Rectal smooth muscle tissue (tissue), 1 donor: ENCODE results near the gene SOHLH2.

Experiments
- H3K27ac ChIP-seq: one replicate; pipeline ENCODE4 v1.7.0; 2013; ENCODE audit warnings: low read depth, low read length, inconsistent platforms
- H3K27me3 ChIP-seq: one replicate; pipeline ENCODE4 v1.7.0; 2013; ENCODE audit warnings: low read length; ENCODE audit not compliant: control insufficient read depth, insufficient read depth
- H3K36me3 ChIP-seq: one replicate; pipeline ENCODE4 v1.7.0; 2013; ENCODE audit warnings: low read length; ENCODE audit not compliant: control insufficient read depth, insufficient read depth
- H3K4me1 ChIP-seq: one replicate; pipeline ENCODE4 v1.7.0; 2013; ENCODE audit warnings: low read length; ENCODE audit not compliant: control insufficient read depth, insufficient read depth
- H3K4me3 ChIP-seq: one replicate; pipeline ENCODE4 v1.7.0; 2013; ENCODE audit warnings: low read length
- H3K9ac ChIP-seq: one replicate; pipeline ENCODE4 v1.7.0; 2013; ENCODE audit warnings: low read length

The SOHLH2 gene

GRCh38 chr13:36174923-36175322, 39.4 kb downstream of the SOHLH2 start:
- H3K4me1 ChIP-seq = no peaks in the 10 kb centered on the region
- no peaks in the 10 kb centered on the region for H3K27me3 ChIP-seq
- H3K27ac ChIP-seq = no peak overlapping the region
- H3K4me3 ChIP-seq = no peak overlapping the region
- no peak overlapping the region for H3K9ac ChIP-seq
- H3K36me3 ChIP-seq = no peaks in the 10 kb centered on the region

- Histone ChIP-seq H3K36me3 (no peaks in the 10 kb centered on the region), H3K27ac (no peak overlapping the region), H3K9ac (no peak overlapping the region), H3K27me3 (no peaks in the 10 kb centered on the region), H3K4me3 (no peak overlapping the region), H3K4me1 (no peaks in the 10 kb centered on the region)
Observed at GRCh38 chr13:36173571-36174322, 40.6 kb downstream of the SOHLH2 start.

GRCh38 chr13:36166046-36166445, 48.3 kb downstream of the SOHLH2 start:
- Histone ChIP-seq H3K4me1 (peaks cover 4% of the 10 kb centered on the region), H3K36me3 (no peaks in the 10 kb centered on the region), H3K27ac (no peak overlapping the region), H3K4me3 (no peak overlapping the region), H3K27me3 (no peaks in the 10 kb centered on the region), H3K9ac (no peak overlapping the region)

- Histone ChIP-seq H3K9ac (no peak overlapping the region), H3K27me3 (no peaks in the 10 kb centered on the region), H3K36me3 (no peaks in the 10 kb centered on the region), H3K4me3 (no peak overlapping the region), H3K27ac (no peak overlapping the region), H3K4me1 (peaks cover 4% of the 10 kb centered on the region)
Observed at GRCh38 chr13:36163809-36164308, 50.5 kb downstream of the SOHLH2 start.

- no peak overlapping the region for H3K27ac ChIP-seq
- H3K4me3 ChIP-seq = no peak overlapping the region
- H3K36me3 ChIP-seq = no peaks in the 10 kb centered on the region
- H3K9ac ChIP-seq = no peak overlapping the region
- no peaks in the 10 kb centered on the region for H3K27me3 ChIP-seq
- peaks cover 4% of the 10 kb centered on the region for H3K4me1 ChIP-seq
Observed at GRCh38 chr13:36163286-36163685, 51.1 kb downstream of the SOHLH2 start.

GRCh38 chr13:36160297-36160696, 54.1 kb downstream of the SOHLH2 start:
- H3K4me1 ChIP-seq = peaks cover 4% of the 10 kb centered on the region
- H3K4me3 ChIP-seq = no peak overlapping the region
- no peaks in the 10 kb centered on the region for H3K27me3 ChIP-seq
- H3K27ac ChIP-seq = no peak overlapping the region
- no peaks in the 10 kb centered on the region for H3K36me3 ChIP-seq
- H3K9ac ChIP-seq = no peak overlapping the region

- Histone ChIP-seq H3K36me3 (no peaks in the 10 kb centered on the region), H3K27me3 (peaks cover 4% of the 10 kb centered on the region), H3K4me3 (no peak overlapping the region), H3K27ac (no peak overlapping the region), H3K9ac (no peak overlapping the region), H3K4me1 (peaks cover 1% of the 10 kb centered on the region)
Observed at GRCh38 chr13:36158611-36159010, 55.7 kb downstream of the SOHLH2 start.

GRCh38 chr13:36157480-36157879, 56.9 kb downstream of the SOHLH2 start:
- Histone ChIP-seq H3K36me3 (no peaks in the 10 kb centered on the region), H3K27ac (no peak overlapping the region), H3K9ac (no peak overlapping the region), H3K27me3 (peaks cover 4% of the 10 kb centered on the region), H3K4me3 (no peak overlapping the region), H3K4me1 (no peaks in the 10 kb centered on the region)

- H3K9ac ChIP-seq = no peak overlapping the region
- H3K27ac ChIP-seq = no peak overlapping the region
- H3K4me1 ChIP-seq = no peaks in the 10 kb centered on the region
- peak overlapping the region; percentile 46 for H3K4me3 ChIP-seq
- no peaks in the 10 kb centered on the region for H3K36me3 ChIP-seq
- peaks cover 4% of the 10 kb centered on the region for H3K27me3 ChIP-seq
Observed at GRCh38 chr13:36154567-36155291, 59.6 kb downstream of the SOHLH2 start.

GRCh38 chr13:36151591-36151990, 62.8 kb downstream of the SOHLH2 start:
- H3K4me1 ChIP-seq = no peaks in the 10 kb centered on the region
- H3K27ac ChIP-seq = no peak overlapping the region
- H3K4me3 ChIP-seq = no peak overlapping the region
- no peak overlapping the region for H3K9ac ChIP-seq
- H3K27me3 ChIP-seq = peaks cover 4% of the 10 kb centered on the region
- H3K36me3 ChIP-seq = no peaks in the 10 kb centered on the region

- Histone ChIP-seq H3K36me3 (no peaks in the 10 kb centered on the region), H3K27me3 (no peaks in the 10 kb centered on the region), H3K27ac (no peak overlapping the region), H3K4me1 (no peaks in the 10 kb centered on the region), H3K9ac (no peak overlapping the region), H3K4me3 (no peak overlapping the region)
Observed at GRCh38 chr13:36148446-36148845, 65.9 kb downstream of the SOHLH2 start.

- H3K9ac ChIP-seq = no peak overlapping the region
- no peak overlapping the region for H3K4me3 ChIP-seq
- no peaks in the 10 kb centered on the region for H3K27me3 ChIP-seq
- no peaks in the 10 kb centered on the region for H3K36me3 ChIP-seq
- no peak overlapping the region for H3K27ac ChIP-seq
- no peaks in the 10 kb centered on the region for H3K4me1 ChIP-seq
Observed at GRCh38 chr13:36147330-36147729, 67.0 kb downstream of the SOHLH2 start.
